Right lung (tissue), 5 donors: ENCODE data around the gene PRDM8. TPM values are rescaled to one million over a fixed set of nuclear protein-coding genes. Genes with fewer than 3 reads are reported as not detected.

Source experiments
- DNase-seq, 2 donors: peaks; one replicate each; pipeline ENCODE4 v3.0.0-alpha.2; 2013
- polyA plus RNA-seq, 5 donors: library from polyadenylated mRNA; unstranded; fragments of 120-200 nt; gene quantifications; one replicate each; pipeline versions ENCODE4 v1.2.1 to v1.2.3, GENCODE V29; 2013; ENCODE audit warnings: inconsistent platforms in 1 of 5, low replicate concordance in 1 of 5; ENCODE audit not compliant: insufficient read length in 5 of 5, insufficient read depth in 1 of 5

PRDM8 gene
- polyA plus RNA-seq, 5 donors: 0.35 to 1.5 (median 0.62) TPM

DNA sequence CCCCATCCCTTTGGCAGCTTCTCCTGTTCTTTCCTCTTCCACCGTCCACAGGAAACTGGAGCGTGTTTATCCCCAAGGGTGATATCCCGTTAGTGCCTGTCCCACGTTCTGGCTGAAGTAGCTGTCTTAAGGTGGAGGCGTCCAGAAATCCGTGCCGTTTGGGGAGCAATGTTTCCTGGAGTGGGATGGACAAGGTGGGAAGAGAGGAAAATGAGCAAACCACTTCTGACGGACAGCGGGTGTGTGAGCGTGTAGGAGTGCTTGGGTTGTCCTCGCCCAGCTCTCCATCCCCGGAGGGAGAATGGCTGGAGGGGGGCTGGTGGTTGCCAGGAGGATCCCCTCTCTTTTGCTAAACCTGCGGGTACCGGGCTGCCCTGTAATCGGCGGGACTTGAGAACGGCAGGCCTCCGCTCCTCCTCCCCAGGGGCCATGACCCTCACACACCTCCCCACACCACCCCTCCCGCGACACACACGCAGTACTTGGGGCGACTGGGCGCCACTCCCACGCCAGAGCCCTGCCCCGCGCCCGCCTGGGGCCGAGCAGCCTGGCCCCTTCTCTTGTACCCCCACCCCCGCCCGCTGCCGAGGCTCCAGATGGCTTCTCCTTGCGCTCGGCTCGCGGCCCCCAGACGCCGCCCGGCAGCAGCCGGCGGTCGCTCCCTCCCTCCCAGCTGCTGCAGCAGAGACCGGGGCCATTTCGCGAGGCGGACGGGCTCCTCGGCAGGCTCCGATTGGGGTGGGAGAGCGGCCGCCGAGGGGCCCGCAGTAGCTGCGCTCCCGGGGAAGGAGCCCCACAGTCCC is 13.9 kb upstream of the PRDM8 start:
- no peak for DNase-seq

- peak; percentile 57 to 63 for DNase-seq
Measured at GRCh38 chr4:80184053-80184824, 13.1 kb upstream of the PRDM8 start.

DNA sequence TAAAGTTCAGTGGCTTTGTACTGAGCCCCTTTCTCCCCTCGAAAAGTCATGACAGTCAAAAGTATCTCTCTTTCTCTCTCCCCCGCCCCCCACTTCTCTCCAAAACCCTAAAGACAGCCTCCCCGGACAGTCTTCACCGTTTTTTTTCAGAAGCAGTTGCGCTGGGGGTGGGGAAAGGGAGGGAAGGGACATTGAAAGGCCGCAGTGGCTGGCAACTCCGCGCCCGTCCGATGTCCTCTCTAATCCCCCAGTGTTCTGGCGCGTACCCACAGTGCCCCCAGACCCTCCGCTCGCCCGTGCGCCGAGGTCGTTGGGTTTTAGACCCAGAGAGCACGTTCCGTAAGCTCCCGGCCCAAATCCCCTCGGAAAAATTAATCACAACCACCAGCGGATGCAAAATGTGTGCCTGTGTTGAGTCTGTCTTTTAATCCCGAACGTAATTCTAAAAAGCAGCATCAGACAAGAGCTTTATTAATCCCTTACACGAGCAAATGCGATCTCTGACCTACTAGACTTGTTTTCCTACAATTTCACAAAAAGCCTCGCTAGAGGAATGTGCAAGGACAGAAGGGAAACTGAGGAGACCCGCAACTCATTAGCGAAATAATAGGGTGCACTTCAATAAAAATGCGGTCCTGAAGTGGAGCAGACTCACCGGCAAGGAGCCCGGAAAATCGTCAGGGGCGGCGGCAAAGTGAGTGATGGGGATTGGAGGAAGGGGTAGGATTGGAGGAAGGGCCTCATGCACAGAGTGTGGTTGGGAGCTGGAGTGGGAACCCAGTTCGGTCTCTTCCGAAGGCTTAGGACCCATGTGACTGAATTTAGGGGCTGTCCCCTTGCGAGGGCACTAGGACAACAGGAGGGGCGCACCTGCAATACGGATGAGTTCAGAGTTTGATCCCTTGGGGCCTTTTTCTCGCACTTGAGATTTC is 12.2 kb upstream of the PRDM8 start:
- no peak for DNase-seq

- DNase-seq: no peak
Measured at GRCh38 chr4:80185787-80186548, 11.3 kb upstream of the PRDM8 start.

DNA sequence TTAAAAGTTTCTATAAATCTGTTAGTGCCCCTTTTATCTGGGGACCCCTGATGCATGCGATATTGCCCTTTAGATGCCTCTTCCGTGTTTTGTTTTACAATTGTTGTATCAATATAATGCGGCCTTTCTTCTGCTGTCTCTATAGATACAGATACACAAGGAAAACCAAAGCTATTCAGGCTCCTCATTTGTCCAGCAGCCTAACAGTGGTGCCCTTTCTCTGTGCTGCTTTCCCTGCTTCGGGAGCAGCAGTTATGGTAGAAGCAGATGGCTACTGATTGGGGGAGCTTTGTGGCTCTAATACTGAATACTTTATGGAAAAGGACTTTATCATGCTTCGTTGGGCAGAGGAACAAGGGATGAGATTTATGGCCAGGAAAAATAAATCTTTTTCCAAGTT is 10.6 kb upstream of the PRDM8 start:
- DNase-seq: no peak

- no peak for DNase-seq
Measured at GRCh38 chr4:80187677-80188076, 9.6 kb upstream of the PRDM8 start.

GRCh38 chr4:80188457-80188800 is 8.9 kb upstream of the PRDM8 start:
- DNase-seq: no peak

GRCh38 chr4:80188801-80189458 is 8.4 kb upstream of the PRDM8 start:
- DNase-seq: no peak

DNA sequence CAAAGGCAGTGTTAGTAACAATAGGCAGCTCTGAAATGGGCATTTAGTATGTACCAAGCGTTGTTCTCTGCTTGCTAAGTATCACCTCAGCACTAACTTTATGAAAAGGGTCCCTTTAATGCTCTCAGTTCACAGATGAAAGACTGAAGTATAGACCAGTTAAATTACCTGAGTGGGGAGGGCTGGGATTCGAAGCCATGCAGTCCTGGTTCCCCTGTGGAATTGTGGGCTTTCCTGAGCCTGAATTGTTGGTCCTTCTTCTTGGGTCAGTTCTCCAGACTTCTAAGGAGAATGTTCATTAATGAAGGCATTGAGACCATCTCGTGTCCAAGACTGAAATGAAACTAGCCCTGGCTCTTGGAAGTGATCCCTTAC is 7.7 kb upstream of the PRDM8 start:
- no peak for DNase-seq

GRCh38 chr4:80189956-80190677 is 7.2 kb upstream of the PRDM8 start:
- no peak for DNase-seq

- no peak for DNase-seq
Measured at GRCh38 chr4:80192252-80192866, 4.9 kb upstream of the PRDM8 start.

DNA sequence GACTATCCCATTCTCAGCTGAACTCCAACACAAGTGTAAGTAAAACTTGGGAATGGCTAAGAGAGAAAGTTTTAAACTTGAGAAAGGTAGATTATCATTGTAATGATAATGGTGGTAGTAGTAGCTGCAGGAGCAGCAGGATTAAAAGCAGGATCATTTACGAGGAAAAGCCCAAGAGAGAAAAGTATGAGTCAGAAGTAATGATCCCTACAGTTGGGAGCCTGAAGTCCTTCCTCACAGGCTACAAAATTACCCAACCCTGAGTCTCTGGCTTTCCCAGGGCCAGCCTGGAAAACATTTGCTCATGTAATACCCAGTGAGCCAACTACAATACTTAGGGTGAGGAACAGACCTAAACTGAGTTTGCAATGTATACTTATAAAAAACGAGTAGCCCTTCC is 4.4 kb upstream of the PRDM8 start:
- DNase-seq: no peak

DNA sequence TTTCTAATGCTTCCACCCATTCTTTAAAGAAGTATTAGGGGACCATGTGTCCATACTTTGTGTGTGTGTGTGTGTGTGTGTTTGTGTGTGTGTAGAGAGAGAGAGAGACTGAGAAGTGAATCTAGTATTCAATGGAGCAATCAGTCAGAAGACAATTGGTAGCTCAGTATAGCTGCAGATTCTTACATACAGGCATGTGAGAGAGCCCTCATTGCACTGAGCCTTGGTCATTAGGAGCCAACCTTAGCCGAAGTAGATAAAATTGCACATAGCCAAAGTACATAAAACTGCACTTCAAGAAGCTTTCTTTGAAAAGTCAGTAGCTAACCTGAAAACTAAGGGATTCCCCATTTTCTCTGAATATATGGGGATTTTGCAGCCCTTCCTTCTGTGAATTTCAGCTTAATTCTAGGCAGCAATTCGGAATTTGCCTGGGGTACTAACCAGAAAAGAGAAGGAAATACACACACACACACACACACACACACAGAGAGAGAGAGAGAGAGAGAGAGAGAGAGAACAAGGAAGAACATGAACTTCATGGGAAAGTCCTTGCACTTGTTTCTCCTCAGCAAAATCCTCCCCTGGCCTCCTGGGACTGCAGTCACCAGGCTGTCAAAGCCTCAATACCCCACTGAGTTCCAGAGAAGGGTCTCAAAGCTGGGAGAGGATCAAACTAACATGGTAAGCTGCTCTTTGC is 1.7 kb upstream of the PRDM8 start:
- no peak for DNase-seq

DNA sequence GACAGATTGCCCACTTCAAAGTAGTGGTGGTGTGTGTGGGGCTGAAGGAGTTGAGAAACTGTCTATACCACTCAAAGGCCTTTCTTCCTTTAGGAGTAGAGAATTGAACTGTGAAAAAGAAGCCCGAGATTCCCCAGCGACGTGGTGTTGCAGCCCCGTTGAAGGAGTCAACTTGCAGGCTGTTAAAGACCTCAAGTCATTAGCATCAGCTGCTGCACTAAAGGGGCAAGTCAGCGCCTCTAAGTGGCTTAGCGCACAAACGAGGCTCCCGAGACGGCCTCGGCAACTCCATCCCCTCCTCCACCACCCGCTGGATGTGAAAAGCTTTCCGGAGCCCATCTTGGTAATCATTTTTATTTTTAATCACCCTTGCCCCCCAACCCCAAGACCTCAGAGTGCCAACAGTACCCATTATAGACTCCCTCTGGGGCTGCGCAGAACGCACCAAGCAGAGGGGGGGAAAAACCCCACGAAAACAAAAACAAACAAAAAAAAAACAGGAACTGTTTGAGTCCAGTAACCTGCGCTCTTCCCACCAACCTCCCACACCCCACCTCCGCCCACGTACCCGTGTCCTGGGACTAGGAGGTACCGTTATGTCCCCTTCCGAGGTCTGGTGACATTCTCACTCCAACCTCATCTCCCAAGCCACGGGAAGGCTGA is 913 bp upstream of the PRDM8 start:
- DNase-seq: no peak

DNA sequence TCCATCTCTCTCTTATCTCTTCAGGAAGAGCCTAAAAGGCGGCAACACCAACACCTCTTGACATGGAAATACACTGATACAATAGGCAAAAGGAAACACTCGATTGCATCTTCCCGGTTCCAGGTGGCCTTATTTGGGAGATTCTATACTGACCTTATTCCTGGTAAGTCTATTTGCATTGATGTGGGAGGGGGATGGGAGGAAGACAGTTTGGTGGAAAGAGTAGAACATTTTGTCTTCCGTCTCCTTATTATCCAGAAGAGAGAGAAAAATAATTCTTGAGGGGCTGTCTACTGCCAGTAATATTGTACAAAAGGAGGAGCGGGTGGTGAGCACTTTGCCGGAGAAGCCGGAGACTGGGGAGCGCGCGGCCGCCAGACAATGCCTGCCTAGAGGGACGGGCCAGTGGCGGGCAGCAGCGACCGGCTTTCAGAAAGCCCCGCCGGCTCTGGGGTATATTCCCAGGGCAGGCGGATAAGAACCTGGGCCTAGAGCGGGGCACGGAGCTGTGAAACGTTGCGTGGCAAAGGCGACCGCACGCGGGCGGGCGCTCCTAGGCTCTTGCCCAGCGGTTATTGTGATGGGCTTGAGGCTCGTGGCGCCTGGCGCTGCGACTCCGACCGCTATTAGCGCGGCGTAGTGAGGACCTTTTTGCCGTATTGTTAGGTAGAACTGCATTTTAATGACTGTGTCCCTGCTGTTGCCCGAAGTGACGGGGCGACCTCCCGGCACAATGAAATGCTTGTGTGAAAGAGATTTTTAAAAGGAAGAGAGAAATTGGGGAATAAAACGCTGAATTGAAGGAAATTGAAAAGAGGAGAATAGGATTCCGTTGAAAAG is 518 bp downstream of the PRDM8 start:
- DNase-seq: no peak

DNA sequence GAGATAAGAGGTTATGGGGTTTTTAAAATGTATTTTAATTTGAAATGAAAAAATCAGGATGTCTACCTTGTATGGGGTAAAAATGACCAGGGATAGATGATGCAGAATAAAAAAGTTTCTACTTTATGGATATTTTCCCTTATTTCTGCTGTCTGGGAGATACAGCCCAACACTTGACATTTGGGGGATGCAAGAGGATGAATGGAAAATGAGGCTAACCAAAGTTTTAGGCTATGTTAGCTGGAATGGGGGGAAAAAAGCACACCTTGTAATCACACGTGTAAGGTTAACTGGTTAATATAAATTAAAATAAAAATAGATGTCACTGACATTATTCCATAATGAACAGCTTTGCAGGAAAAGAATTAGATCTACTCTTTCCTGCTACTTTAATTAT is 1.1 kb downstream of the PRDM8 start:
- DNase-seq: no peak

- no peak for DNase-seq
Measured at GRCh38 chr4:80199004-80199560, 1.8 kb downstream of the PRDM8 start.
